Activated CD4-positive, alpha-beta T cell treated with anti-CD3 and anti-CD28 coated beads, Interleukin-2, amount 50 U/mL, for 1 hour (primary cell): ENCODE measurements around the gene TOPORS.

Experiments
- DNase-seq: peaks from one replicate; pipeline ENCODE4 v3.0.0-alpha.2; 2020

TOPORS gene

GRCh38 chr9:32500768-32501167 is 51.6 kb downstream of the TOPORS start:
- no peak for DNase-seq

DNA sequence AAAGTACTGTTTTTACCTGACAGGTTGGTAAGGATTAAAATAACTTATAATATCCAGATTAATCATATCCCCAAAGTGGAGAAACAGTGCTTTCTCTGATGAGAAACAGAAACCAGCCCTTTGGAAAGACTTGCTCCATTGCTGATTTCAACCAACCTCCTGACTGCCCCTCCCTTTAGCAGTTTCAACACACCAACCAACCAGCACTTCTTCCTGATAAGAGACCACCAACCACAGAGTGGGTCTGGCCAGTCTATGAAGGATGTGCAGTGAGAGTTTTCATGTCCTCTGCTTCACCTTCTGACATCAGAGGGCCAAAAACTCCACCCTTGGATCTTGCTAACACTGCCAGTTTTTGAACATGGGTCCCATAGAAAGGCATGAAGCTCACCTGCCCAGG is 54.5 kb downstream of the TOPORS start:
- no peak for DNase-seq

- DNase-seq = no peak
These were observed 61.8 kb downstream of the TOPORS start for GRCh38 chr9:32490601-32491000.
